ENCODE measurements around the gene GMIP. TPM values are rescaled to one million over a fixed set of nuclear protein-coding genes. Genes with fewer than 3 reads are reported as not detected.

Gene GMIP
- total RNA-seq, 2 donors from 2014 or later = 29.5 to 34.4 TPM

DNA sequence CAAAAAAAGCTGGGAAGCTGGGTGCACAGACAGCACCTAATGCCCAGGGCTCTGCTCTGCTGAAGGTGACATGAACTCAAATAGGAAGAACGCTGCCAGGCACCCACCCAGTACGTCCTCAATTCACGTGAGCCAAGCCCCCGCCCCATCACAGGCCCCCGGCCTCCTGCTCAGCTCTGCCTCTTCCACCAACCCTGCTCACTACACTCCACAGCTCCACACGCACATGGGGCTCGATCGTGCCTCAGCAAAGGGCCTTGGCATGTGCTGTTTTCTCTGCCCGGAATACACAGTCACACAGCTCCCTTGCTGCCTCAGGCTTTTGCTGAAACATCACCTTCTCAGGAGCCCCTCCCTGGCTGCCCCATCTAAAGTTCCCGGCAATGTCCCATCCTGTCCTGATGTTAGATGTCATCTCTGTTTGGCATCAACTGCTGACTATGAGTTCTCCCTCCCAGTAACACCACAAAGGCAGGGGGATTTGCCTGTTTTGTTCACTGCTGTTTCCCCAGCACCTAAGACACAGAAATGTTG lies 17.8 kb upstream of the GMIP start:
- intact Hi-C loops (cut with DNase I, micrococcal nuclease) = no loop called here
- peak in 1 of 2 donors; percentile 4 for DNase-seq
- ATAC-seq = no peak

DNA sequence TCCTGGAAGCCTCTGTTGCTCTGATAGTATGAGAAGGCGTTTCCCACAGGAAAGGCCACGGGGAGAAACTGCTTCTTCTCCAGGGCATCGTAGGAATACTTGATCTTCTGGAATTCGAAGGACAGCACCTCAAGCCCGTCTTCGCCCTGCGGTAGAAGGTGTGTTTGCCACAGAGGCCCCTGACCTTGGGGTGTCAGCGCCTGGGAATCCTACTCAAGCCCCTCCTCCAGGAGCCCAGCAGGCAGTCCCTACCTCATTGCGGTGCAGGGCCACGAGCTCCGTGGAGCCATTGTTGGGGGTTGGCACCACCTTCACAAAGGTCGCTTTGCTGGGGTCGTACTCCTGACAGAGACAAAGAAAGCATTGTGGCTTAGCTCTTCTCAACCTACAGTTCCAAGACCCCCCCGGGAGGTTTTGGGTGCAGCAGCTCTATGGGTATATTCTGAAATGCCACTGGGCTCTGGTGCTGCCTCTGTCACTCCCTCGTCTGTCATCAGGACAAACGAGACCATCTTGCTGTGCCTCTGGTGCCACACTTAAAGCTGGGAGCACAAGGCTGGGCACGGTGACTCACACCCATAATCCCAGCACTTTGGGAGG lies 16.3 kb upstream of the GMIP start:
- DNase-seq (no peak), ATAC-seq (no peak)
- intact Hi-C loops (cut with DNase I, micrococcal nuclease) = no loop called here

DNA sequence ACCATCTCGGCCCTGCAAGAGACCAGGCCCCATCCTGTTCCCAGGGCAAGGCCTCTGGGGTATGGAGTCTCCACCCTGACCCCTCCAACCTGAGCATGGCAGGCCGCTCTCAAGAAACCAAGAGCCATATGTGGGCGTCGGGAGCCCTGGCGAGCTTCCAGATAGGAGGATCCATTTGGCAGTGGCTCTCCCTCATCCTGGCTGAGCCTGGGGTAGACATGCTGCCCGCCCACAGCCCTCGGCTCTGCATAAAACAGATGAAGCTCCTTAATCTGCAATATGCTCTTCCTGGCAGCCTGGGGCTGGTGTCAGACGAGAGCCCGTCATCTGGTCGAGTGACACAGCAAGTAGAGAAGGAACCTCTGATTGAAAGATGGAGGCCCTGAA lies 13.9 kb upstream of the GMIP start:
- ATAC-seq (no peak), DNase-seq (peak in 1 of 2 donors; percentile 5)
- intact Hi-C loops (cut with DNase I, micrococcal nuclease) = no loop called here

DNA sequence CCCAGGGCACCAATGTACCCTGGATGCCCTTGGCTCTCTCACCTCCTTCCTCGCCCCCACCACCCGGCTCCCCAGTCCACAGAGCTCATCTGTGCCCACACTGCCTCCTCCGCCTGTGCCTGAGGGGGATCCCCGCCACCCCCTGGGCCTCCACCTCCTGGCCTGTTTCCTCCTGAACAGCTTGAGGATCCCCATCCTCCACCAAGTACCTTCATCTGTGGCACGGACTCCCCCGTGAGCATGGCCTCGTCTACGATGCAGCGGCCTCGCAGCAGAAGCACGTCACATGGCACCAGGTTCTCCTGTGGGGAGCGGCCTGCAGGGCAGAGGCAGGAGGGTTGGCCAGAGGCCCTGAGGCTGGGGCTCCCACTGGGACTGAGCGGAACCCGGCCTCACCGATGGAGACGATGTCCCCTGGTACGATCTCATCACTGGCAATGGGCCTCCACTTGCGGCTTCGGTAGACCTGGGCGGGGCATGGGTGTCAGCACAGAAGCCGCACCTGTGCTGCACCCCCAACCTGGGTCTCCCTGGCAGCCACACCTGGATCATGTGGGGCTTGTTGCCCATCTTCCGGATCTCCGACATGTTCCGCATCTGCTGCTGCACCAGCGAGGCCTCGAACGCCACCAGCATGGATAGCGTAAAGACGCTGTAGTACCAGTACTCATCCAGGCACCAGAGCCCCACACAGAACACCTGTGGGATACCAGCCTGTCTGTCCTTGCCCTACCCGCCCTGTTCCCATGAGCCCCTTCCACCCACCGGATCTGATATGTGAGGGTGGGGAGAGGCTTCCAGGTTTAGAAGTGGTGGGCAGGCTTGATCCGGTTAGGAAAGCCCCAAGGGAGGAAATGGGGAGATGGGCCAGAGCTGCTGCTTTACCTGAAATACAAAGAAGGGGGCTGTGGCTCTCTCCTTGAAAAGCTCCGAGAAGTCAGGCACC lies 13.3 kb upstream of the GMIP start:
- no peak for ATAC-seq

DNA sequence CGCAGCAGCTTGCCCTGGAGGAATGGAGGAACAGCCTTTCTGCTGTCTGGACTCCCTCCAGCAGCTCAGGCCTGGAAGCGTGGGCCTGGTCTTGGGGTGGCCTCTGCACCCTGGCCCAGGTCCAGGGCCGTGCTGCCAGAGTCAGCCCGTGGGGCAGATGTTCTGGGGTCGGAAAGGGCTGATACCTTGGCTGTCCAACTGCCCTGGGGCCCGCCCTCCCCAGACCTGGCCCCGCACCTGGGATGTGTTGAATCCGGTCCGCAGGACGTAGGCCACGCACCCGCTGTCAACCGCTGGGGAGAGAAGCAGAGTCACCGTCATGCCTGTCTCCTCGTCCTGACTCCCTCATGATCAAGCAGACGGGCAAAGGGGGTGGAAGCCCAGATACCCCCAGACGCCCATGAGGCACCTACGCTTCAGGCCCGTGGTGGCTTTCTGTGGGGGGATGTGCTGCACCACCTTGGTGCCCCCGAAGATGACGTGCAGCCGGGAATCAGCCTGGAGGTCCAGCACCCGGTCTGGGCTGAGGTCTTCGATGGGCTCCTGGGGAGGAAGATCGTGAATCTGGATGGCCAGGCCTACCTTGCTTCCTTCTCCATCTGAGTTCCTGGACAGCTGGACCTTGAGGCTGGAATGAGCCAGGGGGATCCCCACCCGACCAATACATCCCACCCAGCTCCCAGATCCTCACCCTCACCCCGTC lies 12.3 kb upstream of the GMIP start:
- DNase-seq = peak in 1 of 2 donors; percentile 6

More for the DNA sequence above, 13.3 kb upstream of the GMIP start:
- no peak for DNase-seq
- intact Hi-C loops (cut with DNase I, micrococcal nuclease) = no loop called here

DNA sequence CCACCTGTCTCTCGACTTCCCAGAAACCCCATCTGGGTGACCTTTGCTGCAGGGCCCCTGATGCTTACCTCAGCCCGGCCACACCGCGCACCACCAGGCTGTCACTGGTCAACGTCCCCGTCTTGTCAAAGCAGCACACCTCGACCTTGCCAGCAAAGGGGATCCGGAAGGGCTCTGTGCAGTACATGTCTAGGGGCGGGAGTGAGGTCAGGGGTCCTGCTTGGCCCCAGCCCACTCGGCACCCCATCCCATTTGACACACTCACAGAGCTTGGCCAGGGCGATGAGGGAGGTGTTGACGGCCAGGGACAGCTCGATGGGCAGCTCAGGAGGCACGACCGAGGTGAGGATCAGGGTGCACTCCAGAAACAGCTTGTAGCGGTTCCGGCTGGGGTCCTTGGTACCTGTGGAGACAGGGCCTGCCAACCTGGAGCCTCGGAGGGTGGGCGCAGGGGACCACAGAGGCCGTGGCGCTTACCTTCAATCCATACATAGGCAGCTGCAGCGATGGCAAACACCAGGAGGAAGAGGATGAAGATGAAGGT lies 11.7 kb upstream of the GMIP start:
- no peak for DNase-seq
- no peak for ATAC-seq
- intact Hi-C loops (cut with DNase I, micrococcal nuclease) = no loop called here

More for the DNA sequence above, 12.3 kb upstream of the GMIP start:
- no peak for ATAC-seq
- intact Hi-C loops (cut with DNase I, micrococcal nuclease) = no loop called here

DNA sequence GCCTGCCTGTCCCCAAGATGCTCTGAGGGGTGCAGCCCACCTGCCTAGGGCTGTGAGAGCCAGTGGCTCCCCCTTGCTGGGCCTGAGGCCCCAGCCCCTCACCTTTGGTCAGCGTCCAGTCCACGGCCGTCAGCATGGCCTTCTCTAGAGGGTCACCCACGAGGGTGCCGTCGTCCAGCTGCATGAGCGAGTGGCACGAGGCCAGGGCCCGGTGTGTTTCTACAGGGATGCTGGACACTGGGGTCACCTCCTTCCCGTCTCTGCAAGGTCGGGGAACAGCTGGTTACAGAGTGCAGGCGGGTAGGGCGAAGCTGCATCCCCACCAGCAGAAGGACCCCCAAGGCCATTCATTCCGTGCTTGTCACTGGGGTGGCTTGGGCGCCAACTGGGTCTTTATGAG lies 11.0 kb upstream of the GMIP start:
- peak in 1 of 2 donors; percentile 3 for DNase-seq
- intact Hi-C loops (cut with DNase I, micrococcal nuclease) = no loop called here
- ATAC-seq = no peak

DNA sequence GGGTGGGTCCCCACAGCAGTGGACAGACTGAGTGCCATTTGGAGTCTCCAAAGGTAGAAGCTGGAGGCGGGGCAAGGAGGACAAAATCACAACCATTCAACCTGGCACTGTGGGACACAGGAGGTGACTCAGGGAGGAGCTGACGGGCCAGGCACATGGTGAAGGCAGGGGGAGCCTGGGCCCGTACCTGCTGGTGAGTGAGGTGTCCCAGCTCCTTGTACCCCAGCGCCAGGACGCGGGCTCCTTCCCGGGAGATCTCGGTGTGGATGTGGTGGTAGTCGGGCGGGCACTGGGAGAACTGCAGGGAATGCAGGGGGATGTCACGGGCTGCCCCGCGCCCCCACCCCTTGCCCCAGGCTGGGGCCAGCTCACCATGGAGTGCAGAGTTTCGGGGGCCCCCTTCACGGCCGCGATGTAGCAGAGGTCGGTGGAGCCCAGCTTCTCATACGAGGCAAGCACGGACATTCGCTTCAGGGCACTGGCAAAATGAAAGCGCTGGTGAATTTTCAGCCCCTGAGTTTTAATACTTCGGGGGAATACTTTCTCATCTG lies 10.2 kb upstream of the GMIP start:
- intact Hi-C loops (cut with DNase I, micrococcal nuclease) = no loop called here
- ATAC-seq (no peak), DNase-seq (no peak)

DNA sequence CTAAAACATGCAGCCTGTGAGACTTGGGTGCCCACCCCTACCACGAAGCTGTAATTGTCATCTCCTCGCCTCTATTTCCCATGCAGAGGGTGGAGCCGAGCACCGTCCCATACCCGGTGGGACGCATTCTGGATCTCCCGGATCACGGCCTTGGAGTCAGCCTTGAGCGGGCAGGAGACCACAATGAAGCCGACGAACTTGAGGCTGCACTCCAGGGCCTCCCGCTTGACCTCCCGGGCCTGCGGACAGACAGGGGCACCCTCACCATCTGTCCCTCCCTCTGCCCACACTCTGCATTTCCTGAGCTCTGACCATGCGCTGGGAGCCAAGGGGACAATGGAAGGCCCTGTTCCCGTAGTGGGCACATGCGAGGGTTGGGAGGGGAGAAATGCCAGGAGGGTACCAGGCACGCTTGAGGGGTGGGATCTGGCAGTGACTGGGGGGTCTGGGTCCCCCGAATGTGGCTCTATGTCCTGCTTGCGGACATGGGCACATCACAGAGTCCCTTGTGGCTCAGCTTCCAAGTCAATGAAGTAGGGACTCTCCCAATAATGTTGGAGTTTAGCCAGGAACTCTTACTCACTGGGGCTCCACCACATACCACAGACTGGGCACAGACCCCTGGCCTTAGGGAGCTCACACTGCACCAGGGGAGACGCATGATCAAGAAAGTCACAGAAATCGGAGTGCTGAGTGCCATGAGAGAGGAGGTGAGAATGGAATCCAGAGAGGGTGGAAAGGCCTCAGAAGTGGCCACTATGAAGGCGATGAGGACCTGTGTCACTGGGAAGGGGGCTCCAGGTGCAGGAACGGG lies 9.2 kb upstream of the GMIP start:
- ATAC-seq = no peak
- intact Hi-C loops (cut with DNase I, micrococcal nuclease) = no loop called here
- peak in 1 of 2 donors; percentile 2 for DNase-seq

DNA sequence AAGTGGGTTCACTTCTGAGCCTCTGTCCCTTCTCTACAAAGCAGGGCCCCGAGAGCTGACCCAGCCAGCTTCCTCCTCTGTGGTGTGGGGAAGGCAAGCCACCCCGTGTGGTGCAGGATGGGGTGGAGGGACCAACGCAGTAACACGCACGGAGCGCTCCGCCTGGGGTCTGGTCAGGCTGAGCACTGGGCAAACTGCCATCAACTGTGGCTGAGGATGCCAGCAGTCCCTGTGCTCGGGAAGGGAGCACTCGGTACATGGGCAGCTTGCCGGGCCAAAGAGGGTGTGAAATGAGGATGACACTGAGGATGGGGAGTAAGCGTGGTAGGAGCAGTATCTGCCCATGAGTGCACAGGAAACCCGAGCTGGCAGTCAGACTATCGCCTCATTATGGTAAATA lies 7.6 kb upstream of the GMIP start:
- no peak for ATAC-seq
- intact Hi-C loops (cut with DNase I, micrococcal nuclease) = no loop called here
- no peak for DNase-seq

DNA sequence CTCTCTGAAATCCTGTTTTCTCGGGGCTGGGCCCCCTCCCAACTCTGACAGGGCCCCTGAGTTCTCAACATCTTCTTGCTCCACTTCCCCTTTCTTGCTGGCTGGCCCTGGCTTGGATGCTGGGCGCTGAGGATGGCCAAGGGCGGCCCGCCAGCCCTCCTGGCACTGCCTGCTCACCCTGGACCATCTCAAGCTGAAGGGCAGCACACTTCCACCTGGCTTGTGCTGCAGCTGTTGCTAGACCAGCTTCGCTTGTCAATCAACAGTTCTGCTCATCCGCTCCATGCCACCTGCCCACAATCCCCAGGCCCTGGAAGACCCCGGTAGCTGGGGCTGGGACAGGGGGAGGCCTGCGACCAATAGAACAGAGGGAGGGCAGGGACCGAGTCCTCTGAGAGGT lies 6.9 kb upstream of the GMIP start:
- no peak for DNase-seq
- intact Hi-C loops (cut with DNase I, micrococcal nuclease) = no loop called here
- no peak for ATAC-seq

DNA sequence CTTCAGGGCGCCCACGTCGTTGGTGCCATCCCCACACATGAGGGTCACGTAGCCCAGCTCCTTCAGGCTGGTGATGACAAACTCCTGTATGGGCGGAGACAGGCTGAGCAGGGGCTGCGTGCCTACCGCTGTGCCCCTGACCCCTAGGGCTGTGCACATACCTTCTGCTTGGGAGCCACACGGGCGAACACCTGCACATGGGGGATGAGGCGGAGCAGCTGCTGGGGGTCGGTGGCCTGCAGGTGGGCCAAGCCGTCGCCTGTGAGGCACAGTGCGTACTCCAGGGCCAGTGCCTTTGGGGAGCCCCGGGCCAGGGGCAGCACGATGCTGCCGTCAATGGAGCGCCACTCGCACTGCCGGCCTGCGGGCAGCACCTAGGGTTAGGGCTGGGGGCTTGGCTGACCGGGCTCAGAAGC lies 6.1 kb upstream of the GMIP start:
- ATAC-seq (no peak), DNase-seq (no peak)
- intact Hi-C loops (cut with DNase I, micrococcal nuclease) = no loop called here

DNA sequence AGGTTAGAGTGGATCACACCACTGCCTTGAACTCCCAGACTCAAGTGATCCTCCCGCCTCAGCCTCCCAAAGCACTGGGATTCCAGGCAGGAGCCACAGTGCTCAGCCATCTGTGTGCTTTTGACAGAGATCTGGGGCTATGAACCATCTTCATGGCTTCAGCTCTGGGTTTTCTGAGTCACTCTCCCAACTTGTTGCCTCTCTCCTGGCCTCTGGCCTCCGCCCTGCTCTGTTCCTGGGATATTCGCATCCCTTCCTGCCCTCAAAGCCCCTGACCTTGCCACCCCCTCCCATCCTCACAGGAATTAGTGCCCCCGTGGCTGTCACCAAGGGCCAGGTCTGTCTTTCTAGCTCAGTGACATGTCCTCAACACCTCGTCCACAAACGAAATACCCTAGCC lies 5.7 kb upstream of the GMIP start:
- intact Hi-C loops (cut with DNase I, micrococcal nuclease) = no loop called here
- ATAC-seq = no peak
- no peak for DNase-seq

DNA sequence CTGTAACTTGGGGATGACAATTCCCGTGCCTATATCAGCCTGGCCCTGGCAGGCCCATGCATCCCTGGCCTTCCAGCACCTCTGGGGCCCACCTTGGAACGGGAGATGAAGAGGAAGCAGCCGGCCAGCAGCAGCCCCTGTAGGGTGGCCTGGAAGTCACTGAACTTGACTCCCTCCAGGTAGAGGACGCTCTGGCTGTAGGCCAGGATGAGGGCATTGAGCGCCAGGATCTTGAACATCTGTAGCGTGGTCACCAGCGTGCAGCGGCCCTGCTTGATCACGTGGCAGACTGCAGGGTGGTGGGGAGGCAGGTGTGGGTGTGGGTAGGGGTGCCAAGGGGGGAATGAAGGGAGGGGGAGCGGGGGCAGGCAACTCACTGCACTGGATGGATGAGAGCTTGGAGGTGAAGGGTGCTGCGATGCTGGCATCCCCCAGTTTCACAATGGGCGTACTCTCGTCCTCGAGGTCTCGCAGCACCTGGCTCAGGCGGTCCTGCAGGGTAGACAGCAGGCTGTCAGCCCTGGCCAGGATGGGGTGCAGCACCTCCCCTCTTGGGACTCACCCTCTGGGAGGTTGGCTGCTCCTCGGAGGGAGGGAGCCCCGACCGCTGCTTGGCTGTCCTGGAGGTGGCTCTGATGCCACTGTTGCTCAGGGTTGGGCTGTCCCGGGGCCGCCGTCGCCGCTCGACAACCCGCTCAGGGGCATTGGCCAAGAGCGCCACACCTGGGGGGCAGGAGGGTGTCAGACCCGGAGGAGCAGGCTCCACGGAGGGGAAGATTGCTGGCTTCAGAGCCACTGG lies 3.8 kb upstream of the GMIP start:
- DNase-seq (no peak), ATAC-seq (no peak)
- intact Hi-C loops (cut with DNase I, micrococcal nuclease) = no loop called here

DNA sequence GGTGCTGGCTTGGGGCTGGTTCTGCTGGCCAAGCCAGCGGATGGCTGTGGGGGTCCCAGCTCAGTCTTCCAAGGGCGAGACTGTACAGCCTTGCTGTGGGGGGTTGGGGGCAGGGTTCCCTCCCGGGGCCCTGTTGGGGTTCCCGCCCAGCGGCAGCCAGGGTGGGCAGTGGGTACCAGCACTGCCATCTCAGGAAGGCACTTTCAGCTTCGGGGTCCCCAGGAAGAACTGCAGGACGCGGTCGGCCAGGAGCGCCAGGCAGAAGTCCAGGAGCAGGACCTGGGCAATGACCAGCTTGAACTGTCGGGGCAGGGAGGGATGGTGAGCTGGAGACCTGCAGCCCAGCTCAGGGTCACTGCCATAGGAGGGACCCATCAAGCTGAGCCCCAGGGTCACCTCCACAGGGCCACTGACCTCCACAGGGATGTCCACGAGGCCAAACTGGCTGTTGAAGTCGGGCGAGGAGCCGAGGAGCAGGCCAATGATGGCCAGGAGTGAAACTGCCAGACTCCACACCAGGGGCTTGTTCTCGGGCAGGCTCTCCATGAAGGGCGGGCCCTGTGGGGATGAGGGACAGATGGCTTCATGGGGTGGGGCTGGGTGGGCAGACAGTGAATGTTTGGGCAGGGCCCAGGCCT lies 1.9 kb upstream of the GMIP start:
- ATAC-seq (no peak), DNase-seq (no peak)
- intact Hi-C loops (cut with DNase I, micrococcal nuclease) = no loop called here

DNA sequence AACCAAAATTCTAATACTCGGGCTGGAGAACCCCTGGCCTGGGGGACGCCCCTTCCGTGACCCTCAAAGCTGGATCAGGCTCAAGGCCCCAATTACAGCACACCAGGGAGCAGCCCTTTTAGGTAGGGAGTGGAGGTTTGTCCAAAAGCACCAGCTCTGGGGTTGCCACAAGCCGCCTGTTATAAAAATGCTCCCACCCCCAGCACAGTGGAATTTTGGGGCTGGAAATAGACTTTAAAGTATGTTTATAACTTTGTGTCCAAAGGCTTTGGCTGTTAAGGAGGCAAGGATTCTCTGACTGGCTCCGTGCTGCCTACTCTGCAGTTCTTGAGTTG lies 564 bp upstream of the GMIP start:
- DNase-seq = no peak
- no peak for ATAC-seq
- intact Hi-C loops (cut with DNase I, micrococcal nuclease) = loop anchor here (5.0 kb wide), 2 partner anchors 107 to 117 kb away; partner anchors contain the start of genes CILP2 (in 1 of the 2) and YJEFN3 (in 1 of the 2)
